IMR-90 (cell line): ENCODE measurements around the gene LAMA5. TPM values are rescaled to one million over a fixed set of nuclear protein-coding genes. Genes with fewer than 3 reads are reported as not detected.

Source experiments
- ATAC-seq: fragments of 200-7000 bp; cut with Tn5 transposase; 2 replicates; pipeline ENCODE4 v1.9.1; 2020; ENCODE audit warnings: low read depth, mild to moderate bottlenecking, moderate library complexity
- BruUV-seq: library from RNA; stranded (reverse); fragments of 400-500 nt; replicated peaks from 2 replicates; lab custom pipeline; 2021; lab: Mats Ljungman, UMichigan
- CTCF ChIA-PET: fragments of 300-600 bp; formaldehyde crosslinking; extraction: SDS; loops from one replicate; lab custom pipeline; 2021; ENCODE audit warnings: antibody characterized with exemption; lab: Yijun Ruan, JAX
- POLR2A ChIA-PET: fragments of 300-600 bp; sonication (Branson Sonifier 250); formaldehyde crosslinking; loops from one replicate; lab custom pipeline; 2022; ENCODE audit warnings: antibody characterized with exemption; ENCODE audit not compliant: unreplicated experiment; lab: Charles Lee
- DNase-seq: peaks from one replicate; pipeline ENCODE4 v3.0.0; 2013
- H2AFZ ChIP-seq: replicated peaks from 2 replicates; pipeline ENCODE3; 2013; ENCODE audit warnings: low read length, mild to moderate bottlenecking; ENCODE audit not compliant: poor library complexity
- H2AK5ac ChIP-seq: 2 replicates; pipeline ENCODE4 v1.6.1; 2013; ENCODE audit warnings: low read depth, low read length, inconsistent platforms
- H2AK9ac ChIP-seq: replicated peaks from 2 replicates; pipeline ENCODE3; 2013; ENCODE audit warnings: mild to moderate bottlenecking, low read depth, low read length, moderate library complexity; ENCODE audit not compliant: poor library complexity
- H2BK120ac ChIP-seq: 2 replicates; pipeline ENCODE4 v1.6.1; 2013; ENCODE audit warnings: low read depth, low read length, inconsistent platforms
- H2BK15ac ChIP-seq: 3 replicates; pipeline ENCODE4 v1.6.1; 2013; ENCODE audit warnings: low read depth, low read length, inconsistent platforms
- H2BK20ac ChIP-seq: 2 replicates; pipeline ENCODE4 v1.6.1; 2013; ENCODE audit warnings: low read depth, mild to moderate bottlenecking, inconsistent platforms, low read length, moderate library complexity
- H2BK5ac ChIP-seq: 2 replicates; pipeline ENCODE4 v1.6.1; 2013; ENCODE audit warnings: mild to moderate bottlenecking, low read depth, low read length, inconsistent platforms; ENCODE audit not compliant: poor library complexity, severe bottlenecking
- H3K14ac ChIP-seq: replicated peaks from 2 replicates; pipeline ENCODE4 v1.6.1; 2013; ENCODE audit warnings: low read depth, low read length, inconsistent platforms
- H3K18ac ChIP-seq: 2 replicates; pipeline ENCODE4 v1.6.1; 2013; ENCODE audit warnings: low read depth, low read length, control low read depth
- H3K23ac ChIP-seq: 2 replicates; pipeline ENCODE4 v1.6.1; 2013; ENCODE audit warnings: low read depth, low read length, inconsistent platforms
- H3K27ac ChIP-seq: 2 replicates; pipeline ENCODE4 v1.5.1; 2013; ENCODE audit warnings: mild to moderate bottlenecking, control low read depth, low read length; ENCODE audit not compliant: insufficient read depth
- H3K27me3 ChIP-seq: 2 replicates; pipeline ENCODE4 v1.6.1; 2013; ENCODE audit warnings: low read length; ENCODE audit not compliant: control insufficient read depth, insufficient read depth
- H3K36me3 ChIP-seq: 2 replicates; pipeline ENCODE4 v1.6.1; 2013; ENCODE audit warnings: low read length, mixed read lengths; ENCODE audit not compliant: control insufficient read depth, insufficient read depth
- H3K4ac ChIP-seq: 2 replicates; pipeline ENCODE4 v1.6.1; 2013; ENCODE audit warnings: low read depth, low read length, inconsistent platforms
- H3K4me1 ChIP-seq: 2 replicates; pipeline ENCODE4 v1.6.1; 2013; ENCODE audit warnings: low read length, mixed read lengths; ENCODE audit not compliant: control insufficient read depth, insufficient read depth
- H3K4me2 ChIP-seq: 2 replicates; pipeline ENCODE4 v1.6.1; 2013; ENCODE audit warnings: low read depth, mild to moderate bottlenecking, control low read depth, low read length, moderate library complexity
- H3K4me3 ChIP-seq: 2 replicates; pipeline ENCODE4 v1.5.1; 2013; ENCODE audit warnings: low read depth, mild to moderate bottlenecking, control low read depth, low read length, moderate library complexity; ENCODE audit not compliant: insufficient read depth
- H3K56ac ChIP-seq: 2 replicates; pipeline ENCODE4 v1.6.1; 2013; ENCODE audit warnings: low read length, inconsistent platforms; ENCODE audit not compliant: insufficient read depth; ENCODE audit errors: extremely low read depth
- H3K79me1 ChIP-seq, 2 experiments: 2 replicates each; pipeline ENCODE4 v1.6.1; 2013; ENCODE audit warnings: low read length in 2 of 2, inconsistent platforms in 1 of 2, low read depth in 1 of 2
- H3K9ac ChIP-seq: 2 replicates; pipeline ENCODE4 v1.6.1; 2013; ENCODE audit warnings: low read depth, low read length, control low read depth
- H3K9me1 ChIP-seq: 2 replicates; pipeline ENCODE4 v1.6.1; 2013; ENCODE audit warnings: low read length, inconsistent platforms; ENCODE audit not compliant: insufficient read depth
- H3K9me3 ChIP-seq: 2 replicates; pipeline ENCODE4 v1.6.1; 2013; ENCODE audit warnings: low read length; ENCODE audit not compliant: control insufficient read depth, insufficient read depth
- H4K20me1 ChIP-seq: 2 replicates; pipeline ENCODE4 v1.6.1; 2013; ENCODE audit warnings: low read length, inconsistent platforms; ENCODE audit not compliant: insufficient read depth
- H4K5ac ChIP-seq: 2 replicates; pipeline ENCODE4 v1.6.1; 2013; ENCODE audit warnings: mild to moderate bottlenecking, low read depth, low read length, control low read depth
- H4K8ac ChIP-seq, 2 experiments: 2 replicates each; pipeline ENCODE4 v1.6.1; 2013; ENCODE audit warnings: low read depth in 2 of 2, low read length in 2 of 2, control low read depth in 1 of 2, inconsistent platforms in 1 of 2
- H4K91ac ChIP-seq: 2 replicates; pipeline ENCODE4 v1.6.1; 2013; ENCODE audit warnings: low read depth, low read length, inconsistent platforms; ENCODE audit not compliant: insufficient read depth
- BHLHE40 ChIP-seq: fragments of 150-350 bp; IDR thresholded peaks from 2 replicates; pipeline ENCODE4 v1.6.1; 2016; ENCODE audit warnings: mild to moderate bottlenecking, low read depth, low read length
- CEBPB ChIP-seq: IDR thresholded peaks from 2 replicates; pipeline ENCODE4 v1.6.1; 2012; ENCODE audit warnings: low read depth, low read length, improper control_type of control experiment
- CHD1 ChIP-seq: IDR thresholded peaks from 2 replicates; pipeline ENCODE4 v1.6.1; 2012; ENCODE audit warnings: low read depth, low read length, improper control_type of control experiment
- ELK1 ChIP-seq: fragments of 150-350 bp; IDR thresholded peaks from 2 replicates; pipeline ENCODE4 v1.6.1; 2016; ENCODE audit warnings: low read depth, mild to moderate bottlenecking, low read length, moderate library complexity, borderline replicate concordance
- MAZ ChIP-seq: IDR thresholded peaks from 2 replicates; pipeline ENCODE4 v1.6.1; 2012; ENCODE audit warnings: low read depth, mild to moderate bottlenecking, low read length, improper control_type of control experiment, moderate library complexity, borderline replicate concordance
- MXI1 ChIP-seq: IDR thresholded peaks from 2 replicates; pipeline ENCODE4 v1.6.1; 2012; ENCODE audit warnings: low read depth, mild to moderate bottlenecking, low read length, moderate library complexity, borderline replicate concordance
- USF2 ChIP-seq: fragments of 150-350 bp; IDR thresholded peaks from 2 replicates; pipeline ENCODE4 v1.6.1; 2017; ENCODE audit warnings: mild to moderate bottlenecking, antibody characterized with exemption, low read length, low read depth
- WGBS, 2 experiments: methylation state at CpG; one replicate each; pipeline versions ENCODE4 v1.1.5 to v1.1.7; 2013; ENCODE audit warnings: missing lambda C conversion rate in 2 of 2; ENCODE audit not compliant: insufficient read length in 1 of 2; ENCODE audit errors: extremely low coverage in 2 of 2; 5-methylcytosine and 5-hydroxymethylcytosine counted together
- dilution Hi-C: fragments of 300-500 bp; cut with HindIII; formaldehyde crosslinking; loops from one replicate; pipeline ENCODE4 v1.14.3; 2018; ENCODE audit warnings: low sequenced_read_pairs; ENCODE audit not compliant: unreplicated experiment
- in situ Hi-C: fragments of 300-500 bp; cut with MboI; formaldehyde crosslinking; loops from 3 replicates; pipeline ENCODE4 v1.14.3; 2019; ENCODE audit warnings: low sequenced_read_pairs, inconsistent platforms, mixed read lengths
- intact Hi-C: fragments of 100-400 bp; cut with micrococcal nuclease; formaldehyde crosslinking; loops from 2 replicates; pipeline ENCODE4 v1.10.0; 2022
- polyA plus RNA-seq, 3 experiments: library from polyadenylated mRNA; depleted of rRNA; stranded (reverse); fragments of >200 nt; gene quantifications; 2 replicates each; pipeline ENCODE4 v1.2.3, GENCODE V29; 2012; ENCODE audit warnings: low replicate concordance in 1 of 3
- total RNA-seq: library from RNA; depleted of rRNA; stranded (reverse); fragments of >200 nt; gene quantifications from 2 replicates; pipeline ENCODE4 v1.2.3, GENCODE V29; 2012
- TF ChIP-seq, protein P1 (sequence below): conservative IDR thresholded peaks from 2 replicates; pipeline ENCODE4 v1.5.1; 2012; ENCODE audit warnings: mild to moderate bottlenecking, low read depth, low read length, improper control_type of control experiment

Gene LAMA5
- total and polyA plus RNA-seq, 2 of the 4 experiments (the other 2 are of a cell fraction), result 0.90 to 7.3 TPM

DNA sequence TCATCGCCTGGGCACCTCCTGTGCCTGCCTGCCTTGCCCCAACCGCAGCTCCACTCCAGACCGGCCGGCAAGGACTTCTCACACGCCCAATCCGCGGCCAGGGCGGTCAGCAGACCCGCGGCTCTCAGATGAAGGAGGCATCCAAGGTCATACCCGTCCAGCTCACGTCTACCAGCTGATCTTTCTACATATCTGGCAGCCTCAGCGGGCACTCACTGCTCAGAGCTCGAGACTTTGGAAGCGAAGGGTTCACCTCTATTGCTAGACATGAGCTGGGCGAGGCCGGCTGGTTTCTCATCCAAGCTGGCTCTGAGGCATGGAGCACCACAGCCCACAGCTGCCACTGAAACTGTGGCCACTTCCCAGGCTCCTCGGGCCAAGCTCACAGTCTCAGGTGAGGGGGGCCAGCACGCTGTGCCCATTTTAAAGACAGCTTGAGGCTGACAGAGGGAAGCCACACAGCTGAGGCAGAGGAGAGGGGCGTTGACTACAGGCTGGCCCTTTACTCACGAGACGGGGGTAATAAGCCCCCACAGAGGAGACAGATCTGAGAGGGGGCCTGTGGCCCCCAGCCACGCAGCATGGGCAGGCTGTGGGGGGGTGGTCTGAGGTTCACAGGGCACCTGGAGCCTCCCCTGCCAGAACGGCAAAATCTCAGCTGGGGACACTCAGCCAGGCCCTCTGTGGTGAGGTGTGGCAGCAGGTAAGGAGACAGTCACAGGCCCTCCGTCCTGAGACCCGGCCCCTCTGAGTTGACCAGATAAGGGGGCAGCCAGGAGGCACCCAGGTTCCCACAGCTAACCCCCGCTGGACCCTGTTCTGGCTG, 2.0 kb downstream of the LAMA5 start:
- H2BK20ac ChIP-seq, result no peak overlapping the region
- H3K79me1 ChIP-seq, result no peaks in the 10 kb centered on the region
- no peak overlapping the region for H2BK5ac ChIP-seq
- H3K4me2 ChIP-seq, result no peak overlapping the region; the same call in 1 of the 2 replicates
- no peak for DNase-seq
- intact Hi-C loops, result no loop called here
- no peak overlapping the region for H4K91ac ChIP-seq
- H4K20me1 ChIP-seq, result peaks cover 18% of the 10 kb centered on the region; the same call in 1 of the 2 replicates
- H4K5ac ChIP-seq, result no peak overlapping the region
- CTCF ChIA-PET, result interaction anchor here (0.8 to 2.0 kb wide), 2 partner anchors 9 to 10 kb away, joined by 3 to 6 read pairs; no protein-coding TSS in a partner anchor
- H2AK9ac ChIP-seq, result no peak overlapping the region
- 87% methylated on average over 13 of the region's 27 CpGs; no CpG with 5 or more reads in 1 of the 2 experiments for WGBS, 2 experiments
- H3K23ac ChIP-seq, result no peak overlapping the region
- POLR2A ChIA-PET, result no interaction called here
- peaks cover 26% of the 10 kb centered on the region for H3K4me1 ChIP-seq
- H3K9me1 ChIP-seq, result peaks cover 6% of the 10 kb centered on the region; the same call in 1 of the 2 replicates
- no peak overlapping the region for H2AFZ ChIP-seq
- no peaks in the 10 kb centered on the region for H3K27me3 ChIP-seq
- no peak overlapping the region for H3K9ac ChIP-seq
- H3K9me3 ChIP-seq, result no peaks in the 10 kb centered on the region
- no peak for ATAC-seq
- H2AK5ac ChIP-seq, result no peak overlapping the region
- no peak overlapping the region for H3K4me3 ChIP-seq
- no TSS peak for BruUV-seq
- H4K8ac ChIP-seq, result no peak overlapping the region
- H3K4ac ChIP-seq, result no peak overlapping the region
- no peak overlapping the region for H3K56ac ChIP-seq
- peaks cover 4% of the 10 kb centered on the region; the same call in 1 of the 2 replicates for H3K36me3 ChIP-seq
- no peak for TF ChIP-seq BHLHE40
- TF ChIP-seq, protein P1, sequence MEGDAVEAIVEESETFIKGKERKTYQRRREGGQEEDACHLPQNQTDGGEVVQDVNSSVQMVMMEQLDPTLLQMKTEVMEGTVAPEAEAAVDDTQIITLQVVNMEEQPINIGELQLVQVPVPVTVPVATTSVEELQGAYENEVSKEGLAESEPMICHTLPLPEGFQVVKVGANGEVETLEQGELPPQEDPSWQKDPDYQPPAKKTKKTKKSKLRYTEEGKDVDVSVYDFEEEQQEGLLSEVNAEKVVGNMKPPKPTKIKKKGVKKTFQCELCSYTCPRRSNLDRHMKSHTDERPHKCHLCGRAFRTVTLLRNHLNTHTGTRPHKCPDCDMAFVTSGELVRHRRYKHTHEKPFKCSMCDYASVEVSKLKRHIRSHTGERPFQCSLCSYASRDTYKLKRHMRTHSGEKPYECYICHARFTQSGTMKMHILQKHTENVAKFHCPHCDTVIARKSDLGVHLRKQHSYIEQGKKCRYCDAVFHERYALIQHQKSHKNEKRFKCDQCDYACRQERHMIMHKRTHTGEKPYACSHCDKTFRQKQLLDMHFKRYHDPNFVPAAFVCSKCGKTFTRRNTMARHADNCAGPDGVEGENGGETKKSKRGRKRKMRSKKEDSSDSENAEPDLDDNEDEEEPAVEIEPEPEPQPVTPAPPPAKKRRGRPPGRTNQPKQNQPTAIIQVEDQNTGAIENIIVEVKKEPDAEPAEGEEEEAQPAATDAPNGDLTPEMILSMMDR, result no peak
- TF ChIP-seq ELK1, result no peak
- no peak for TF ChIP-seq CHD1
- no peak for TF ChIP-seq USF2
- TF ChIP-seq MAZ, result no peak
- TF ChIP-seq MXI1, result no peak
- no peak for TF ChIP-seq CEBPB
- H3K27ac ChIP-seq, result no peak overlapping the region
- H2BK120ac ChIP-seq, result no peak overlapping the region
- no peak overlapping the region for H2BK15ac ChIP-seq
- in situ Hi-C loops, result no loop called here
- dilution Hi-C loops, result no loop called here
- no peak overlapping the region for H3K18ac ChIP-seq
- no peak overlapping the region for H3K14ac ChIP-seq
